Naive thymus-derived CD4-positive, alpha-beta T cell (primary cell): ENCODE results near the gene CALCOCO2. TPM values are rescaled to one million over a fixed set of nuclear protein-coding genes. Genes with fewer than 3 reads are reported as not detected.

Experiments used
- ATAC-seq: fragments of 150-1000 bp; cut with Tn5 transposase; 2 replicates; pipeline ENCODE4 v1.10.0; 2021; ENCODE audit warnings: mild to moderate bottlenecking, moderate library complexity
- CTCF ChIA-PET: fragments of 350-600 bp; sonication (Branson Sonifier 250); formaldehyde crosslinking; loops from one replicate; lab custom pipeline; 2021; ENCODE audit warnings: antibody characterized with exemption; lab: Charles Lee
- POLR2A ChIA-PET: fragments of 350-600 bp; sonication (Branson Sonifier 250); formaldehyde crosslinking; loops from one replicate; lab custom pipeline; 2021; ENCODE audit warnings: antibody characterized with exemption, inconsistent platforms; lab: Charles Lee
- DNase-seq, 9 donors: peaks; one replicate each; pipeline versions ENCODE4 v3.0.0 to v3.0.0-alpha.2; 2020 to 2022; ENCODE audit warnings: mixed read lengths in 1 of 9
- H3K27ac ChIP-seq: one replicate; pipeline ENCODE4 v1.7.0; 2013; ENCODE audit warnings: mild to moderate bottlenecking, low read depth, low read length, moderate library complexity
- H3K27me3 ChIP-seq, 2 donors: one replicate each; pipeline ENCODE4 v1.7.0; 2013; ENCODE audit warnings: low read length in 2 of 2, mild to moderate bottlenecking in 2 of 2, moderate library complexity in 2 of 2; ENCODE audit not compliant: control insufficient read depth in 2 of 2, insufficient read depth in 2 of 2
- H3K36me3 ChIP-seq, 3 experiments: 1 replicate in 2 of 3; 2 replicates in 1 of 3; pipeline ENCODE4 v1.7.0; 2013; ENCODE audit warnings: low read length in 3 of 3, mild to moderate bottlenecking in 3 of 3, moderate library complexity in 1 of 3; ENCODE audit not compliant: insufficient read depth in 3 of 3, control insufficient read depth in 2 of 3
- H3K4me1 ChIP-seq, 2 donors: one replicate each; pipeline ENCODE4 v1.7.0; 2013; ENCODE audit warnings: low read length in 2 of 2, mild to moderate bottlenecking in 2 of 2, moderate library complexity in 1 of 2; ENCODE audit not compliant: control insufficient read depth in 2 of 2, insufficient read depth in 2 of 2
- H3K4me3 ChIP-seq: 2 replicates; pipeline ENCODE4 v1.7.0; 2013; ENCODE audit warnings: mild to moderate bottlenecking, low read length
- H3K9me3 ChIP-seq, 3 experiments: 1 replicate in 2 of 3; 2 replicates in 1 of 3; pipeline ENCODE4 v1.7.0; 2013; ENCODE audit warnings: low read length in 3 of 3; ENCODE audit not compliant: control insufficient read depth in 2 of 3
- H3K27ac Mint-ChIP-seq, 9 donors: one replicate each; pipeline ENCODE4 v1.8.0; 2020 to 2022; ENCODE audit warnings: mixed read lengths in 9 of 9, mild to moderate bottlenecking in 8 of 9, moderate library complexity in 5 of 9, inconsistent platforms in 2 of 9
- H3K27me3 Mint-ChIP-seq, 5 donors: one replicate each; pipeline ENCODE4 v1.8.0; 2021 to 2022; ENCODE audit warnings: mixed read lengths in 5 of 5, mild to moderate bottlenecking in 1 of 5
- H3K36me3 Mint-ChIP-seq, 5 donors: one replicate each; pipeline ENCODE4 v1.8.0; 2020 to 2022; ENCODE audit warnings: mixed read lengths in 5 of 5, mild to moderate bottlenecking in 3 of 5, inconsistent platforms in 1 of 5
- H3K4me1 Mint-ChIP-seq, 7 donors: one replicate each; pipeline ENCODE4 v1.8.0; 2020 to 2022; ENCODE audit warnings: mixed read lengths in 7 of 7, mild to moderate bottlenecking in 3 of 7, inconsistent platforms in 1 of 7
- H3K4me3 Mint-ChIP-seq, 10 donors: one replicate each; pipeline ENCODE4 v1.8.0; 2020 to 2022; ENCODE audit warnings: mild to moderate bottlenecking in 10 of 10, mixed read lengths in 10 of 10, moderate library complexity in 6 of 10, inconsistent platforms in 2 of 10
- H3K9me3 Mint-ChIP-seq, 11 donors: one replicate each; pipeline ENCODE4 v1.8.0; 2020 to 2022; ENCODE audit warnings: mixed read lengths in 11 of 11, mild to moderate bottlenecking in 4 of 11, inconsistent platforms in 1 of 11, moderate library complexity in 1 of 11
- intact Hi-C, 2 donors: fragments of 100-400 bp; cut with micrococcal nuclease; formaldehyde crosslinking; loops; one replicate each; pipeline ENCODE4 v1.15.1; 2023
- polyA plus RNA-seq, 2 donors: library from polyadenylated mRNA; unstranded; fragments of 300-500 nt; fragmentation: Illumina TruSeq; gene quantifications; one replicate each; pipeline ENCODE4 v1.2.3, GENCODE V29; 2021
- total RNA-seq, 6 experiments: library from RNA in 5 of 6; stranded (reverse) in 5 of 6; gene quantifications; 1 replicate in 5 of 6; 2 replicates in 1 of 6; pipeline ENCODE4 v1.2.3 and lab custom pipeline; 2021 to 2026

The CALCOCO2 gene
- total and polyA plus RNA-seq, 7 experiments from 2014 or later = 129 to 208 (median 157) TPM

DNA sequence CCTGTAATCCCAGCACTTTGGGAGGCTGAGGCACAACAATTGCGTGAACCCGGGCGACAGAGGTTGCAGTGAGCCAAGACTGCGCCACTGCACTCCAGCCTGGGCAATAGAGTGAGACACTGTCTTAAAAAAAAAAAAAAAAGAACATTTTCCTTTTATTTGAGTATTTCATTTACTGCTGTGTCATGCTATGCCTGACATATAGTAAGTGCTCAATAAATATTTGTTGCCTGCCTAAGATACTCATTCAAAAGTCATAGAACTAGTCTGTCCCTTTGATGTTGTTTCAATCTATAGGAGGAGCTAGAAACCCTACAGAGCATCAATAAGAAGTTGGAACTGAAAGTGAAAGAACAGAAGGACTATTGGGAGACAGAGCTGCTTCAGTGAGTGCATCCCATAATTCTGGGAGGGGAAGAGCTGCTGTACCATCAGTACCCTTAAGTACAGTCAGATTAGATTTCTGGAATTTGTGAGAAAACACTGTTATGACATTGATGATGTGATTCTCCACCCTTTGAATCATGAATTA is 20.0 kb downstream of the CALCOCO2 start:
- peaks cover 8 to 80% (median 27%) of the 10 kb centered on the region in 3 experiments for H3K36me3 ChIP-seq
- H3K36me3 Mint-ChIP-seq = peaks cover 13 to 60% (median 37%) of the 10 kb centered on the region in 5 donors
- no peak overlapping the region for H3K4me3 ChIP-seq
- DNase-seq (peak in 2 of 9 donors; percentile 7 to 23), ATAC-seq (no peak)
- H3K4me1 ChIP-seq = no peaks in the 10 kb centered on the region
- peak overlapping the region in 2 of 10 donors; percentile 6 to 26 for H3K4me3 Mint-ChIP-seq
- peaks cover 0 to 21% (median 13%) of the 10 kb centered on the region in 7 donors for H3K4me1 Mint-ChIP-seq
- peak overlapping the region in 5 of 9 donors; percentile 1 to 37 (median 32) for H3K27ac Mint-ChIP-seq
- ChIA-PET CTCF (interaction anchor here (0.5 to 2.6 kb wide), 4 partner anchors 28 to 519 kb away, joined by 3 to 7 read pairs (median 6); no protein-coding TSS in a partner anchor), POLR2A (interaction anchor here (0.6 to 1.4 kb wide), 4 partner anchors 11 to 242 kb away, joined by 3 to 4 read pairs (median 3); partner anchors contain the start of gene TTLL6)
- no peak overlapping the region for H3K27ac ChIP-seq
- no peaks in the 10 kb centered on the region for H3K27me3 Mint-ChIP-seq
- intact Hi-C loops = loop anchor here in 1 of 2 donors (1.0 to 2.0 kb wide), 2 partner anchors 10 to 20 kb away; partner anchors contain the start of gene CALCOCO2
- H3K27me3 ChIP-seq = no peaks in the 10 kb centered on the region
- H3K9me3 ChIP-seq = no peaks in the 10 kb centered on the region
- H3K9me3 Mint-ChIP-seq = no peaks in the 10 kb centered on the region

DNA sequence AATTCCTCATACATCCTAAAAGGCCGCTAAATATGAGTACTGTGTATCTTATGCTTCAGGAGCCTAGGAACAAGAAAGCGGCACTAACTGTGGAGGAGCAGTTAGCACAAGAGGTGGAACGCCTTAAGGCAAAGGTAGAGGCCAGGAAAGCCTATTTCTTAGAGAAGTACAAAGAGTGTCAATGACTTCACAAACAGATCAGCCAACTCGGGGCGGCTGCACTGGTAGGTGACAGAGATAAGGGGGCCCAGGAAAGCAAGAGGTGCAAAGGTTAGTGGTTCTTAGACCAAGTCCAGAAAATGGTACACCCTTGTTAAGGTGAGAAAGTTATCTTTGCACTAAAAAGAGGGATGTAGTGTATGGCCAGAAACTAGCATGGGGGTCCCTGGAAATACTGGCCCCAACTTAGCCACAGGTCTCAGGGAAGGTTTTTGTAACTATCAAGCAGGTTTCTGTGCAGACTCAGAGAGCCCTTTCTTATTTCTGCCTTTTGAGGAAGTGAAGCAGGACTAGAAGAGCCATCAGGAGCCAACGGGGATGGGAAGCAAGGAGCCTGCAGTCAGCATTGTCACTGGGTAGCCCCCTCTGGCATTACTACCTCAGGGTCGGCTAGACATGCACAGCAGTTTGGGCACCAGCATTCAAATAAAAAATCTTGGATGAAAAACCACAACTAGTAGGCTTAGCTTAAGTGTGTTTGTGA is 24.1 kb downstream of the CALCOCO2 start:
- no peak overlapping the region for H3K4me3 Mint-ChIP-seq
- ChIA-PET CTCF (interaction anchor here (0.9 kb wide), 1 partner anchor 24 kb away, joined by 4 read pairs; no protein-coding TSS in a partner anchor), POLR2A (no interaction called here)
- H3K36me3 ChIP-seq = peaks cover 0 to 62% (median 9%) of the 10 kb centered on the region in 3 experiments
- ATAC-seq (no peak), DNase-seq (no peak)
- no peaks in the 10 kb centered on the region for H3K4me1 ChIP-seq
- H3K36me3 Mint-ChIP-seq = peaks cover 0 to 39% (median 34%) of the 10 kb centered on the region in 5 donors
- H3K27ac ChIP-seq = no peak overlapping the region
- H3K4me1 Mint-ChIP-seq = peaks cover 0 to 28% (median 9%) of the 10 kb centered on the region in 7 donors
- peaks cover 0 to 2% (median 0%) of the 10 kb centered on the region in 11 donors for H3K9me3 Mint-ChIP-seq
- no peaks in the 10 kb centered on the region for H3K27me3 Mint-ChIP-seq
- no peak overlapping the region for H3K4me3 ChIP-seq
- H3K9me3 ChIP-seq = no peaks in the 10 kb centered on the region
- peak overlapping the region in 2 of 9 donors; percentile 41 to 51 for H3K27ac Mint-ChIP-seq
- H3K27me3 ChIP-seq = no peaks in the 10 kb centered on the region
- intact Hi-C loops = no loop called here

- POLR2A ChIA-PET = no interaction called here
- Histone ChIP-seq H3K9me3 (no peaks in the 10 kb centered on the region), H3K4me1 (no peaks in the 10 kb centered on the region), H3K27me3 (no peaks in the 10 kb centered on the region), H3K4me3 (no peak overlapping the region), H3K27ac (no peak overlapping the region), H3K36me3 (peaks cover 0 to 71% (median 4%) of the 10 kb centered on the region in 3 experiments)
- H3K27me3 Mint-ChIP-seq = no peaks in the 10 kb centered on the region
- intact Hi-C loops = no loop called here
- H3K4me3 Mint-ChIP-seq = no peak overlapping the region
- peaks cover 0 to 39% (median 37%) of the 10 kb centered on the region in 5 donors for H3K36me3 Mint-ChIP-seq
- peaks cover 0 to 18% (median under 1%) of the 10 kb centered on the region in 7 donors for H3K4me1 Mint-ChIP-seq
- no peak for DNase-seq
- CTCF ChIA-PET = no interaction called here
- peaks cover 0 to 2% (median 0%) of the 10 kb centered on the region in 11 donors for H3K9me3 Mint-ChIP-seq
- H3K27ac Mint-ChIP-seq = peak overlapping the region in 3 of 9 donors; percentile 30 to 72 (median 32)
- no peak for ATAC-seq
These were observed 25.4 kb downstream of the CALCOCO2 start for GRCh38 chr17:48856122-48856821.

DNA sequence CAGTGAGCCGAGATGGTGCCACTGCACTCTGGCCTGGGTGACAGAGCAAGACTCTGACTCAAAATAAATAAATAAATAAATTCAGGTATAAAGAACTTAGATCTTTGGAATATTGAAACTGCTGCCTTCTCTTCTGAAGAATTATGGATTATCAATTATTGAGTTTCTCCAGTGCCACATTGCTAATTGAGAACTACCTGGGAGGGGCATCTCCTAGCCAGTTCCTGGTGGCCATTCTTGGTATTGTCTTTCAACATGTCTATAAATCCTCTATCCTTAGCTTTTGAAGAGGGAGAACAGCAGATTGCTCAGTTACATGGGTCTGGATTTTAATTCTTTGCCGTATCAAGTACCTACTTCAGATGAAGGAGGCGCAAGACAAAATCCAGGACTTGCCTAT is 29.2 kb downstream of the CALCOCO2 start:
- no peaks in the 10 kb centered on the region for H3K27me3 ChIP-seq
- H3K36me3 ChIP-seq = peaks cover 0 to 70% (median 12%) of the 10 kb centered on the region in 3 experiments
- no peaks in the 10 kb centered on the region for H3K4me1 ChIP-seq
- H3K4me1 Mint-ChIP-seq = peaks cover 0 to 12% (median 0%) of the 10 kb centered on the region in 7 donors
- no peak overlapping the region for H3K27ac ChIP-seq
- peaks cover 10 to 44% (median 39%) of the 10 kb centered on the region in 5 donors for H3K36me3 Mint-ChIP-seq
- no peak for ATAC-seq
- CTCF ChIA-PET = interaction anchor here (1.7 kb wide), 1 partner anchor 17 kb away, joined by 3 read pairs; no protein-coding TSS in a partner anchor
- no peak overlapping the region for H3K4me3 Mint-ChIP-seq
- H3K27ac Mint-ChIP-seq = no peak overlapping the region
- POLR2A ChIA-PET = no interaction called here
- no peaks in the 10 kb centered on the region for H3K9me3 ChIP-seq
- no peaks in the 10 kb centered on the region for H3K27me3 Mint-ChIP-seq
- DNase-seq = no peak
- no peak overlapping the region for H3K4me3 ChIP-seq
- intact Hi-C loops = no loop called here
- peaks cover 0 to 2% (median 0%) of the 10 kb centered on the region in 11 donors for H3K9me3 Mint-ChIP-seq

- DNase-seq (no peak), ATAC-seq (no peak)
- ChIA-PET POLR2A (no interaction called here), CTCF (interaction anchor here (1.7 kb wide), 1 partner anchor 18 kb away, joined by 3 read pairs; no protein-coding TSS in a partner anchor)
- Mint-ChIP-seq H3K27me3 (no peaks in the 10 kb centered on the region), H3K4me1 (peaks cover 0 to 8% (median 0%) of the 10 kb centered on the region in 7 donors), H3K9me3 (peaks cover 0 to 2% (median 0%) of the 10 kb centered on the region in 11 donors), H3K4me3 (no peak overlapping the region), H3K27ac (no peak overlapping the region), H3K36me3 (peaks cover 10 to 44% (median 41%) of the 10 kb centered on the region in 5 donors)
- Histone ChIP-seq H3K4me1 (no peaks in the 10 kb centered on the region), H3K27ac (no peak overlapping the region), H3K36me3 (peaks cover 0 to 65% (median 12%) of the 10 kb centered on the region in 3 experiments), H3K4me3 (no peak overlapping the region), H3K27me3 (no peaks in the 10 kb centered on the region), H3K9me3 (no peaks in the 10 kb centered on the region)
- intact Hi-C loops = no loop called here
These were observed 29.6 kb downstream of the CALCOCO2 start for GRCh38 chr17:48860456-48860855.

GRCh38 chr17:48868916-48869500 is 38.2 kb downstream of the CALCOCO2 start:
- Histone ChIP-seq H3K27ac (no peak overlapping the region), H3K27me3 (no peaks in the 10 kb centered on the region), H3K4me3 (no peak overlapping the region), H3K4me1 (no peaks in the 10 kb centered on the region), H3K9me3 (no peaks in the 10 kb centered on the region), H3K36me3 (peaks cover 0 to 10% (median 0%) of the 10 kb centered on the region in 3 experiments)
- CTCF ChIA-PET = interaction anchor here (1.4 kb wide), 1 partner anchor 10 kb away, joined by 4 read pairs; no protein-coding TSS in a partner anchor
- DNase-seq = no peak
- intact Hi-C loops = no loop called here
- peaks cover 0 to 3% (median 0%) of the 10 kb centered on the region in 5 donors for H3K27me3 Mint-ChIP-seq
- H3K36me3 Mint-ChIP-seq = peaks cover 0 to 21% (median 12%) of the 10 kb centered on the region in 5 donors
- H3K27ac Mint-ChIP-seq = peak overlapping the region in 3 of 9 donors; percentile 12 to 59 (median 51)
- POLR2A ChIA-PET = no interaction called here
- peaks cover 4 to 7% (median 5%) of the 10 kb centered on the region in 7 donors for H3K4me1 Mint-ChIP-seq
- no peak for ATAC-seq
- H3K9me3 Mint-ChIP-seq = peaks cover 0 to 1% (median 0%) of the 10 kb centered on the region in 11 donors
- no peak overlapping the region for H3K4me3 Mint-ChIP-seq
